GM18861 (cell line): ENCODE results near the gene NINJ1.
"Not testable (repeated sequence)": the region's sequence is repeated elsewhere in the genome, so short reads cannot be mapped to it uniquely, and the experiment has no call there.

ENCODE experiments used
- ATAC-seq: cut with Tn5 transposase; IDR thresholded peaks from one replicate; pipeline ENCODE4 v1.9.1; 2021; ENCODE audit not compliant: unreplicated experiment

The NINJ1 gene

GRCh38 chr9:93107151-93107824 is 26.8 kb downstream of the NINJ1 start:
- no peak for ATAC-seq

DNA sequence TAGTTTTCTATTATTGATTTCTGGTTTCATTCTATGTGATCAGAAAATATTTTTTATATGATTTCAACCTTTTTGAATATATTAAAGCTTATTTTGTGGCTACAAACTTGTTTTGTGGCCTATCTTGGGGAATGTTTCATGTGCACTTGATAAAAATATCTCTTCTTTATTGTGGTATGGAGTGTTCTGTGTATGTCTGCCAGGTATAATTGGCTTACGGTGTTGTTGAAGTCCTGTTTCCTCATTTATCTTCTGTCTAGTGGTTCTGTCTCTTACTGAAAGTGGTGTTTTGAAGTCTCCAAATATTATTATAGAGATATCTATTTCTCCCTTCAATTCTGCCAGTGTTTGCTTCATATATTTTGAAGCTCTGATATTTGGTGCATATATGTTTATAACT is 28.4 kb downstream of the NINJ1 start:
- no peak for ATAC-seq

DNA sequence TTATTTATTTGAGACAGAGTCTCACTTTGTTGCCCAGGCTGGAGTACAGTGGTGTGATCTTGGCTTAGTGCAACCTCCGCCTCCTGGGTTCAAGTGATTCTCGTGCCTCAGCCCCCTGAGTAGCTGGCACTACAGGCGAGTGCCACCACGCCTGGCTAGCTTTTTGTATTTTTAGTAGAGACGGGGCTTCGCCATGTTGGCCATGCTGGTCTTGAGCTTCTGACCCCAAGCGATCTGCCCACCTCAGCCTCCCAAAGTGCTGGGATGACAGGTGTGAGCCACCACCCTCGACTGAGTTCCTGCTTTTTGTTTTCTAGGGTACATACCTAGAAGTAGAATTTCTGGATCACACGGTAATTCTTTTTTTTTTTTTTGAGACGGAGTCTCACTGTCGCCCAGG is 33.0 kb downstream of the NINJ1 start:
- ATAC-seq = not testable (repeated sequence)

GRCh38 chr9:93100276-93100636 is 33.8 kb downstream of the NINJ1 start:
- no peak for ATAC-seq

DNA sequence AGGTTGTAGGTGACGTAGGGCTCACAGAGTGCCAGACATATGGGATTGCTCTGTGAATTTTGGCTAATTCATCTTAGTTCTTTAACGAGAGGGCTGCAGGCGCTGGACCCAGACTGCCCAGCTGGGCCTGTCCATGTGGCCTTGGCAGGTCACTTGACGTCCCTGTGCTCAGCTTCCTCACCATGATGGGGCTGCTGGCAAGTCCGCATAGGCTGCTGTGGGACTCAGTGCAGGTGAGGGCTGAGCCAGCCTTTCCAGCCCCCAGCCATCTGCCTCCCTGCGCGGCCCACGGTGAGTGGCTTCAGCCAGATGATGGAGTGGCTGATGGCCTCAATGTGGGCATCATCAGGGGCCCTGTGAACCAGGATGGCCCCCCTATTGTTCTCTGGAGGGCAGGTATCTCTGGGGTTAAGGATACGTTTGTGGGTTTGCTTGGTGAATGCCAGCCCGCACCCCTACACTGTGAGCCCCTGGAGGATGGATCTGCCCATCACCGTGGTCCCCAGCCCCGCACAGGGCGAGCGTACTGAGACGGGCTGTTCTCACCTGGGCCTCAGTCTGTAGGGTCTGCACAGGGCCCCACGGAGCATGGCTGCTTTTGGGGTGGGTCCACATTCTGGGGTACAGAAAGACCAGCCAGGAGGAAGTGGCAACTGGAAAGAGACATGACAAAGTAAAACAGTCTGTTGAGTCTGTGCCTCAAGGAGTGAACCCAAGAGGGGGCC is 34.3 kb downstream of the NINJ1 start:
- no peak for ATAC-seq

DNA sequence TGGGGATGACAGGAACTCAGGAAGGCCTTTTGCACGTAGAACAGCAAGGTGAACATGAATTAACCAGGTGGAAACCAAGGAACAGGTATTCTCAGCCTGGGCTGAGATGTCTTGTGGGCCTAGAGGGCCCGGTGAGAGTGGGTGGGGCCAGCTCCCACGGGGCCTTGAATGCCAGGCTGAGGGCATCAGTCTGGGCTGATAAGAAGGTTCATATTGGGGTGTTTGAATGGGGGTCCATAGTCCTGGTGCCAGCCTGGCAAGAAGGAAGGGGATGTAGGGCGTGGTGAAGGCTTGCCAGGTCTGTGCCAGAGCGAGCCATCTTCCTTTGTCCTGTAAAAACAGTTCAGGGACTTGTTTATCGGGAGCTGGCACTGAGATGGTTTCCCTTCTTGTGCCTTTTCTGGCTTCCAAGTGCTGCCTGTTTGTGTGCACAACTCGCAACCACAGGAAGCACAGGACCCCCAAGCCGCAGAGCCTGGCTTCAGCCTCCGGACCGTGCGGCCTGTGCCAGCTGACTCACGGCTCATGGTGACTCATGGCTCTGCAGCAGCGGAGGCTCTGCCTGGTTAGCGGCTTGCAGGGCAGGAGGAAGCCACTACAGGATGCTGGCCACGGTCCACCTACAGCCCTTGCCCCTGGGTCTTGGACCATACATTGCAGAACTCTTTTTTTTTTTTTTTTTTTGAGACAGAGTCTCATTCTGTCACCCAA is 35.7 kb downstream of the NINJ1 start:
- no peak for ATAC-seq

DNA sequence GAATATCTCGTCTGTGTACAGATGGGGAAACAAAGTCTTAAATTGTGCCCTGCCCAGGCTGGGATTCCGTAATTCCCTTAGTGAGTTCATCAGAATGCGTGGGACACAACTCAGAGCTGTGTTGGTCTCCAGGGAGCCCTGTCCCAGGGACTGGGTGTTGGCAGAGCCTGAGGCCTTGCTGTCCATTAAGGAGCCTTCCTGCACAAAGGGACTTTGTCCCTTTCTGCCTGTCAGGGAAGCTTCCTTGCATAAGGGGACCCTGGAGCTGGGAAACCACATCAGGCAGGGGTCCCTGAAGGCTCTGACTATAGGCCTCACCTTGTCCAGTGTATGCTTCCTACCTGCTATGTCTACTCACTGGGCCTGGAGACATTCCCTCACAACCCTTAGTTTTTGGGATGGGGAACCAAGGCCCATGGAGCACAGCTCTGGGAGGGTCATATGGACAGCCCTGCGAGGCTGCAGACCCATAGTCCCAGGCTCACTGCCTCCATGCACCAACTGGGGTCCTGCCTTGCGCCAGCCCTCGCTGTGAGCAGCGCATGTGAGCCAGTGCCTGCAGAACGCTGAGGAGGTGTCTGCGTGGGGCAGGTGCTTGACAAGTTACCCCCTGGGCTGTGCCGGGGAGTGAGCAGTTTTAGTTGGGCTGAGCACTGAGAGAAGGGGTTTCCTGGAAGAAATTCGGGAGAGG is 36.4 kb downstream of the NINJ1 start:
- no peak for ATAC-seq

- no peak for ATAC-seq
Measured at GRCh38 chr9:93096811-93097382, 37.2 kb downstream of the NINJ1 start.

- peak; percentile 18 for ATAC-seq
Measured at GRCh38 chr9:93096131-93096802, 37.8 kb downstream of the NINJ1 start, which contains the start of gene CARD19. TSS of gene CARD19 (plus strand) at chr9:93096217. CDS start at chr9:93096346, 129 bp downstream.

DNA sequence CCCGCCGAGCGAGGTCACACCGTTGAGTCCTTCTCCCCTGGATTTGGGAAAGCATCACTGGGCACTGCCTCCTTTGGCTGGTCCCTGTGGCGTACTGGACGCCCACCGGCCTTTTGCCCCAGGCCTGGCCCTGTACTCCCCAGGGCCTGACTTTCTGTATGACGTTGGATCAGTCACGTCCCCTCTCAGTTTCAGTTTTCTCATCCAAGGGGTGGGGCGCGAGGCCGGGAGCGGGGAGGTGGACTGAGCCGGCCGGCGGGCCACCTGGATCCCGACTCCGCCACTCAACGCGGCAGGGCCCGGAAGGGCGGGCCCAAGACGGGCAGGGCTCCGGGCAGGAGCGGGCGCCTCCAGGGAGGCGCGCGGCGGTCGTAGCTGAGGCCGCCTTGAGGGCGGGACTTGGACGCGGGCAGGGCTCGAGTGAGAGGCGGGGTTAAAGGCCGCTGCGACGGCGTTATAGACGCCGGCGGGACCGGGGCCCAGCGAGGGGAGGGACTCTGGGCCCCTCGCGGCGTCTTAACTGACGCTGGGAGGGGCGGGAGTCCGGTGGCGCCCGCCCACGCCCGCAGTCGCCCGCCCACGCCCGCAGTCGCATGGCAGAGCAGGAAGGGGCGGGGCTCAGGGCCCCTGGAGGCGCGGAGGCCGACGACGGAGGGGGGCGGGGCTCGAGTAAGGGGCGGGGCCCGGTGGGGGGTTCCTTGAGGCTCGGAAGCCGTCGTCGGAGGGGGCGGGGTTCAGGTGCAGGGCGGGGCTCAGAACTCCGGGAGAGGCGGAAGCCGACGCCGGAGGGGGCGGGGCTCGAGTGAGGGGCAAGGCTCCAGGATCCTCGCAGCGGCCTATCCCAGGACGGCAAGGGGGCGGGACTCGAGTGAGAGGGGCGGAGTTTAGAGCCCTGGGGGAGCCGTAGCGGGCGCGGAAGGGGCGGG is 38.6 kb downstream of the NINJ1 start:
- peak; percentile 50 for ATAC-seq

DNA sequence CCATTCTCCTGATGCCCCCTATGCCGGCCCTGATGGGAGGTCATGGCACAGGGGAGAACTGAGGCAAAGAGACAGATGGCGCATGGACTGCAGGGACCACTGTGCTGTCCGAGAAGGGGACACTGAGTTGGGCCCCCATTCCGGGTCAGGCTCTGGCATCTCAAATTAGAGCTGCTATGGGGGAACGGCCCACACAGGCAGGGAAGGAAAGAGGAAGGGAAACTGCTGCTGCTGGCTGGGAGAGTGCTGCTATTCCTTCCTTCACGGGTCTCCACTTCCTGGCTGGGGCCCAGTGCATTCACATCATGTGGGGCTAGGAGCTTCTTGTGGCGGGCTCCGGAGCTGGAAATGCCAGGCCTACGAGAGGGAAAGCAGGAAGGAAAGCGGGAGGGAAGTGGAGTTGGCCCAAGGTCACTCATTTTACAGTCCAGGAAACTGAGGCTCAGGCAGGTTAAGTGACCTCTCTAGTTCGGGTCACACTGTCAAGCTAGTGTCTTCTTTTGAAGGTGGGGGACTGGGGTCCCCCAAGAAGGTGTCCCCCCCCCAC is 39.3 kb downstream of the NINJ1 start:
- ATAC-seq = no peak

DNA sequence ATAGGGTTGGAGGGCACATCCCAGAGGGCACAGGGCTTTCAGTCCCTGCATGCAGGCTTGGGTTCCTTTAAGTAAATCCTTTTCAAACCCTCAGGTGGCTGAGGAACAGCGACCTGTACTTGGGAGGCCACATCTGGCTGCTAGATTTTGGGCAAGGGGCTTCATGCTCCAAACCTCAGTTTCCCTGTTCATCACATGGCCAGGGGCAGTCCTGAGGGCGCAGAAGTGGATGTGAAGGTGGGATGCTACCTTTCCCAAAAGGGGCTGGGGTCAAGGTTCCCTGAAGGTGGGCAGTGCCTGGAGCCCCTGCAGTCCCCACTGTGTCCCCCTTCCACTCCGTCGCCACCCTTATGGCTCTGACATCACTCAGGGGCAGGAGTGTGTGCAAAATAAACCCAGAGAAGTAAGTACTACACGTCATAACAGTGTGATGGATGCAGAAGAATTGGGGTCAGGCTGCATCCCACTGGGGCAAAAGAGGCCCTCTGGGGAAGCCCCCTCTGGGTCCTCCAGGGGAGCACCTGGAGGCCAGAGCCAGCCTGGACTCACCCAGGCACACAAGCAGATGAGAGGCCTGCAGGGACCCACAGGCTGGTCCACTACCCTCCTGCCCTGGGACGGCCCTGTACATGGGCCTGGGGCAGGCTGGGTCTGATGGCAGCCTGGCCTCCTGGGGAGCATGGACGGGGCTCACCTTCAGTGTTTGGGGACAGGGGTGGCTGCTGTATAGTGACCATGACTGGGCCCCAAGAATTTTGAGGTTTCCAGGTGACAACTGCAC is 40.0 kb downstream of the NINJ1 start:
- no peak for ATAC-seq

DNA sequence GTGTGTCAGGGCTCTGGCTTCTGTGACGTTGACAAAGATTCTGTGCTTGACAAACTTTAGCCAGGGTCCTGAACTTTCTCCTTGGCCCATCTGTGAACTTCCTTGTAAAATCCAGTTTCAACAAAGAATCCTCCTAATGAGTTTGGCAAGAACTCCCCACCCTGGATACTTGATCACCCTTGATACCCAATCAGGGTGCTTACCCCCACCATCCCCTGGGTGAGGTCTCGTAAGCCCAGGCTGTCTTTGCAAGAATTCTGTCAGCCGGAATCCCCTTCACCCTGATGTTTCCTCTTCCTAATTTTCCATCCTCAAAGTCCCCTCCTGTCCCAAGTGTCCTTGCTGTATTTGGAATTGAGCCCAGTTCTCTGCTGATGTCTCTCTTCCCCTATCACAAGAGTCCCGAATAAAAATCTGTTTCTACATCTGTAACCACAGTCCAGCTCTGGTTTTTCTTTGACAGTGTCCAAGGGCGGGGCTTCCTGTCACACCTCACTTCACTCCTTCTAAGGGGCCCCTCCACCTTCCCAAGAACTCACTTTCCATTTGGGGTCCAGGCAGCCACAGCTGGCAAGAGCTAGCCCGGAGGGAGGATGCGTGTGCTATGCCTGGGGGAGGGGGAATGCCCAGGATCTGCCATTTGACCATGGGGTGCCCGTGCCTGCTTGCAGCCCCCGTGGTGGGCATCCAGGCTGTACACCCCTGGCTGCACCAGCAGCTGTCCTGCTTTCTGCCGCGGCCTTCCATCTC is 40.7 kb downstream of the NINJ1 start:
- ATAC-seq = no peak

DNA sequence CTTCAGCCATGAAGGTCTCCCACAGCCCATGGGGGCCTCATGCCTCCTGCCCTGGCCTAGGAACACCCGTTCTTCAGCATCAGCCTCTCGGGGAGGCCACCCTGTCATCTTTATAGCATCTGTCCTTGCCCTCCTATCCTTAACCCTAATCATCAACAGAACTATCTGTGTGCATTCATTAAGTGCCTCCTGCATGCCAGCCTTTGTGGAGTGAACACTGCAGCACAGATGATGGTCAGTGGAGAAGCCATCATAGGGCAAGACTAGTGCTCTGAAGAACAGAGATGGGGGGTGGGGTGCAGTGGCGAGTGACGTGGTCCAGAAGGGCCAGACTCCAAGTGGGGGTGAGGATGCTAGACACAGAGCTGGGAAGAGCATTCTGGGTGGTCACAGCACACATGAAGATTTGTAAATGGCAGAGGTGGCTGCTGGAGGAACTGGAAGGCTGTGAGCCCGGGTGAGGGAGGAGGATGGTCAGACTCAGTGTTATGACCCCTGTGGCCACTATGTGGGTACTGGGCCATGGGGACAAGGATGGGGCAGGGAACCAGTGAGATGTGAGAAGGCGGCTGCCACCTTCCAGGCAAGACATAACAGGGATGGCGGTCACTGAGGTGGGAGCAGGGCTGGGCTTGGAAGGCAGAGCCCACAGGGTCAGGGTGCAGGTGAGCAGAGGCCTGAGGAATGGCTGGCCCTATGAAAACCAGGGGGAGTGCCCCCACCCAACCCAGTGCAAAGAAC is 41.6 kb downstream of the NINJ1 start:
- no peak for ATAC-seq

DNA sequence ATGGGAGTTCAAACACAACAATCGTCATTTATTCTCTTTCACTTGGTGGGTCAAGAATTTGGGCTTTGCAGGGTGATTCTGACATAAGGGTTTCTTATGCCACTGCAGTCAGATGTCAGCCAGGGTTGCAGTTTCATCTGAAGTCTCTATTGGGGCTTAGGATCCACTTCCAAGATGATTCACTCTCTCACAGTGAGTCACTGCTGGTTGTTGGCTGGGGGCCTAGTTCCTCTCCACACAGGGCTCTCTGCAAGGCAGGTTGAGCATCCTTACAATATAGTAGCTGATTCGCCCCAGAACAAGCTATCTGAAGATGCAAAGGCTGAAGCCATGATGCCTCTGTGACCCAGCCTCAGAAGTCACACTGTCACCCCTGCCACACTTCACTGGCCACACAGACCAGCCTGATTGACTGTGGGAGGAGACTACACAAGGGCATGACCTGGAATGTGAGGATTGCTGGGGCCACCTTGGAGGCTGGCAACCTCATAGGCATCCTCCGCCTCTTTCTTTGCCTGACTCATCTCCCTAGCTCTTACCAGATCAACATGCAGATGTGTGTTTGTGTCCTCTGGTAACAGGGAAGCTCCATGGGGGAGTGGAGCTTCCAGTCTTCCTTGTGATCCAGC is 42.5 kb downstream of the NINJ1 start:
- no peak for ATAC-seq

- ATAC-seq = no peak
Measured at GRCh38 chr9:93091056-93091452, 43.0 kb downstream of the NINJ1 start.
